ENCODE measurements around the gene SLC25A22. TPM values are rescaled to one million over a fixed set of nuclear protein-coding genes. Genes with fewer than 3 reads are reported as not detected.
A peak's percentile ranks its signal among the peaks of the same experiment; 100 is the strongest.

SLC25A22 gene
- total and polyA plus RNA-seq, 10 of the 15 experiments (the other 5 are each of a cell fraction or from before 2014, with no cell fraction given): 0.27 to 27.0 (median 8.2) TPM

DNA sequence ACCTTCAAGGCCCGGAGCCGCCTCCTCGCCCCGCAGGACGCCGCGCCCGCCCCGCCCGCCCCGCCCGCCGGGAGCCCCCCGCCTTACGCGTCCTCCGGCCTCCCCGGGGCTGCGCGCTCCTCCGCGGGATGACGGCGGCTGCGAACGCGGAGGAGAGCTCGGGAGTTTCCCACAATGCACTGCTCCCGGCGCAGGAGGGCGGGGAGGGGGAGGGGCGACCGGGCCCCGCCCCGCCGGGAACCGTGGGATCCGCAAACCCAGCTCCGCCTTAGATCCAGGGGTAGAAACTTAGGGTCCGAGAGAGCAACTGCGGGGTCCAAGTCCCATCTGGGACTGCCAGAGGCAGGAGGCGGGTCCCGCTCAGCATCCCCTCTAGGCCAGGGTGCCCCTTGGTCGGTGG is 8.1 kb downstream of the SLC25A22 start, which contains the start of gene CEND1:
Gene CEND1 (minus strand): TSS at position 148 of the 400 bp plus-strand sequence. CDS start 1,514 bp downstream, outside the sequence.
- in situ Hi-C loops (cut with MboI): no loop called here
- no peaks in the 10 kb centered on the region for H4K20me1 ChIP-seq (ENCODE audit: control insufficient read depth, insufficient read depth)
- intact Hi-C loops (cut with micrococcal nuclease; ENCODE audit: unreplicated experiment): no loop called here
- H3K36me3 ChIP-seq (ENCODE audit: control insufficient read depth in 2 of 2, insufficient read depth in 2 of 2, low read length in 1 of 2): peaks cover 0 to 9% of the 10 kb centered on the region in 2 experiments; a peak in 2 of 4 replicates
- H3K79me2 ChIP-seq (ENCODE audit: control insufficient read depth, insufficient read depth, low read length): peaks cover 3% of the 10 kb centered on the region; the same call in 1 of the 2 replicates
- CTCF ChIA-PET: no interaction called here
- no TSS peak for BruUV-seq (replicated peaks)
- no peak for TF ChIP-seq SMAD1 (IDR thresholded peaks at IDR 0.05; ENCODE audit: low read depth, partially characterized antibody)
- TF ChIP-seq RCOR1 (conservative IDR thresholded peaks at IDR 0.05; ENCODE audit: low read depth, low read length): 0 out of 2 replicates have a peak, but pooled peaks have one; percentile 42
- TF ChIP-seq POLR2A (IDR thresholded peaks at IDR 0.05; ENCODE audit: low read depth, low read length): peak; percentile 55; the same call in 1 of the 2 replicates
- TF ChIP-seq PAX5 (IDR thresholded peaks at IDR 0.05; ENCODE audit: borderline replicate concordance, low read depth, low read length): no peak
- TF ChIP-seq NBN (IDR thresholded peaks at IDR 0.05): no peak
- no peak for TF ChIP-seq FOS (IDR thresholded peaks at IDR 0.05; ENCODE audit: borderline replicate concordance, extremely low read depth, insufficient read length)
- POLR2A ChIA-PET: interaction anchor here (0.9 kb wide), 1 partner anchor 102 kb away, joined by 3 read pairs; no protein-coding TSS in a partner anchor
- no peak within 1 kb of the TSS for H2AFZ ChIP-seq (ENCODE audit: control insufficient read depth, low read depth, low read length)
- SMC1A ChIA-PET (ENCODE audit: uncharacterized antibody, unreplicated experiment): no interaction called here
- peaks cover 10% of the 10 kb centered on the region for H3K4me1 ChIP-seq (ENCODE audit: control insufficient read depth, insufficient read depth, low read length)
- no peak for FAIRE-seq
- peak; percentile 66 for ATAC-seq
- peak within 1 kb of the TSS; percentile 11; the same call in 1 of the 2 replicates for H3K27ac ChIP-seq (ENCODE audit: control insufficient read depth, insufficient read depth)
- DNase-seq (ENCODE audit: low read depth, low spot score): no peak
- peak within 1 kb of the TSS; percentile 56 for H3K9ac ChIP-seq (ENCODE audit: control insufficient read depth, insufficient read depth, low read length)
- H3K4me3 ChIP-seq: peak within 1 kb of the TSS; percentile 63; the same call in 1 of the 2 replicates
- no peaks in the 10 kb centered on the region for H3K27me3 ChIP-seq (replicated peaks in 1 of 2; ENCODE audit: control insufficient read depth in 2 of 2, insufficient read depth in 2 of 2, low read length in 1 of 2)
- RAD21 ChIA-PET (ENCODE audit: unreplicated experiment): no interaction called here
- peak within 1 kb of the TSS; percentile 59 for H3K4me2 ChIP-seq (ENCODE audit: control insufficient read depth, insufficient read depth)
- whole genome bisulfite sequencing (ENCODE audit: insufficient coverage, insufficient replicate concordance, low lambda C conversion rate, missing lambda C conversion rate): 11% methylated on average over 7 of the region's 44 CpGs
- no peaks in the 10 kb centered on the region for H3K9me3 ChIP-seq (replicated peaks; ENCODE audit: control insufficient read depth, insufficient read depth, low read length)
